Fibroblast of mammary gland (primary cell): Measurements from ENCODE around the gene CCDC126.

Experiments
- DNase-seq: peaks from one replicate; pipeline ENCODE4 v3.0.0-alpha.2; 2010; ENCODE audit warnings: low read depth
- H3K4me3 ChIP-seq: 2 replicates; pipeline ENCODE4 v1.5.1; 2011; ENCODE audit warnings: low read depth, mild to moderate bottlenecking, low read length, moderate library complexity; ENCODE audit not compliant: control insufficient read depth
- CTCF ChIP-seq: conservative IDR thresholded peaks from 2 replicates; pipeline ENCODE4 v1.5.1; 2011; ENCODE audit warnings: low read depth, low read length, inconsistent platforms; ENCODE audit not compliant: control insufficient read depth, insufficient read depth

The CCDC126 gene

GRCh38 chr7:23590529-23590928, 6.7 kb upstream of the CCDC126 start:
- no peak overlapping the region for H3K4me3 ChIP-seq
- DNase-seq = no peak
- no peak for TF ChIP-seq CTCF

GRCh38 chr7:23593706-23594105, 3.5 kb upstream of the CCDC126 start:
- H3K4me3 ChIP-seq = no peak overlapping the region
- no peak for DNase-seq
- no peak for TF ChIP-seq CTCF

GRCh38 chr7:23594879-23595604, 2.1 kb upstream of the CCDC126 start:
- no peak for TF ChIP-seq CTCF
- peak; percentile 24 for DNase-seq

GRCh38 chr7:23598296-23598695, 1.1 kb downstream of the CCDC126 start:
- no peak for DNase-seq
- no peak for TF ChIP-seq CTCF
- H3K4me3 ChIP-seq = peak overlapping the region; percentile 58

More at GRCh38 chr7:23594879-23595604, 2.1 kb upstream of the CCDC126 start:
- H3K4me3 ChIP-seq = no peak overlapping the region

- TF ChIP-seq CTCF = no peak
- DNase-seq = no peak
These were observed 3.1 kb downstream of the CCDC126 start for GRCh38 chr7:23600236-23600635.

GRCh38 chr7:23603632-23604295, 6.6 kb downstream of the CCDC126 start:
- H3K4me3 ChIP-seq = no peak overlapping the region
- no peak for DNase-seq
- no peak for TF ChIP-seq CTCF

More at GRCh38 chr7:23600236-23600635, 3.1 kb downstream of the CCDC126 start:
- H3K4me3 ChIP-seq = no peak overlapping the region
